ENCODE results near the gene PIK3R4. TPM values are rescaled to one million over a fixed set of nuclear protein-coding genes. Genes with fewer than 3 reads are reported as not detected.

Gene PIK3R4
- total and polyA plus RNA-seq, 2 experiments from 2014 or later: 19.4 to 23.2 TPM

- H3K4me1 ChIP-seq (ENCODE audit: low read depth): no peaks in the 10 kb centered on the region
- TF ChIP-seq, protein P1, sequence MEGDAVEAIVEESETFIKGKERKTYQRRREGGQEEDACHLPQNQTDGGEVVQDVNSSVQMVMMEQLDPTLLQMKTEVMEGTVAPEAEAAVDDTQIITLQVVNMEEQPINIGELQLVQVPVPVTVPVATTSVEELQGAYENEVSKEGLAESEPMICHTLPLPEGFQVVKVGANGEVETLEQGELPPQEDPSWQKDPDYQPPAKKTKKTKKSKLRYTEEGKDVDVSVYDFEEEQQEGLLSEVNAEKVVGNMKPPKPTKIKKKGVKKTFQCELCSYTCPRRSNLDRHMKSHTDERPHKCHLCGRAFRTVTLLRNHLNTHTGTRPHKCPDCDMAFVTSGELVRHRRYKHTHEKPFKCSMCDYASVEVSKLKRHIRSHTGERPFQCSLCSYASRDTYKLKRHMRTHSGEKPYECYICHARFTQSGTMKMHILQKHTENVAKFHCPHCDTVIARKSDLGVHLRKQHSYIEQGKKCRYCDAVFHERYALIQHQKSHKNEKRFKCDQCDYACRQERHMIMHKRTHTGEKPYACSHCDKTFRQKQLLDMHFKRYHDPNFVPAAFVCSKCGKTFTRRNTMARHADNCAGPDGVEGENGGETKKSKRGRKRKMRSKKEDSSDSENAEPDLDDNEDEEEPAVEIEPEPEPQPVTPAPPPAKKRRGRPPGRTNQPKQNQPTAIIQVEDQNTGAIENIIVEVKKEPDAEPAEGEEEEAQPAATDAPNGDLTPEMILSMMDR (IDR thresholded peaks at IDR 0.05; ENCODE audit: low read depth, low read length): no peak
- no peaks in the 10 kb centered on the region for H3K9me3 ChIP-seq (ENCODE audit: low read depth)
- H3K27me3 ChIP-seq: no peaks in the 10 kb centered on the region
- H3K36me3 ChIP-seq: peaks cover 15% of the 10 kb centered on the region
- no peak overlapping the region for H3K4me3 ChIP-seq
- DNase-seq (ENCODE audit: low read depth in 1 of 2, low spot score in 1 of 2): no peak
- H3K27ac ChIP-seq: no peak overlapping the region
Measured at GRCh38 chr3:130688697-130689470, 57.7 kb downstream of the PIK3R4 start.

- DNase-seq (ENCODE audit: low read depth in 1 of 2, low spot score in 1 of 2): no peak
- Histone ChIP-seq H3K27me3 (no peaks in the 10 kb centered on the region), H3K4me3 (no peak overlapping the region), H3K4me1 (ENCODE audit: low read depth) (no peaks in the 10 kb centered on the region), H3K9me3 (ENCODE audit: low read depth) (no peaks in the 10 kb centered on the region), H3K36me3 (peaks cover 21% of the 10 kb centered on the region), H3K27ac (no peak overlapping the region)
- TF ChIP-seq, protein P1 (IDR thresholded peaks at IDR 0.05; ENCODE audit: low read depth, low read length): no peak
Measured at GRCh38 chr3:130688015-130688688, 58.5 kb downstream of the PIK3R4 start.

DNA sequence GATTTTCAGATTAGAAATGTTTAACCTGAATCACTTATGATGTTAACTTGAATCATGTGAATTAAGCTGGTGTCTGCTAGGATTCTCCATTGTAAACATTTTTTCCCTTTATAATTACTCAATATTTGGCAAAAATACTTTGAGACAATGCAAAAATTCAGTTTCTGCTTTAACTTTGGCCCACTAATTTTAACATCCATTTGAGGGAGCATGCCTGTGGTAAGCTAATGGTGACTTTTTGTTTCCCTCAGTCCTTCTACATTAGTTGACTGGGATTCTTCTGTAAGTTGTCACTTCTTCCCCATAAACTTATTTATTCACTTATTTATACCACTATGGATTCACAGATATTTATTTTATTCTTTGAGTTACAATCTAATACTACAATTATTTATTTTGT is 59.3 kb downstream of the PIK3R4 start:
- no peak overlapping the region for H3K4me3 ChIP-seq
- no peak for DNase-seq (ENCODE audit: low read depth in 1 of 2, low spot score in 1 of 2)
- no peaks in the 10 kb centered on the region for H3K4me1 ChIP-seq (ENCODE audit: low read depth)
- H3K9me3 ChIP-seq (ENCODE audit: low read depth): no peaks in the 10 kb centered on the region
- no peaks in the 10 kb centered on the region for H3K27me3 ChIP-seq
- H3K36me3 ChIP-seq: peaks cover 22% of the 10 kb centered on the region
- TF ChIP-seq, protein P1 (IDR thresholded peaks at IDR 0.05; ENCODE audit: low read depth, low read length): no peak
- no peak overlapping the region for H3K27ac ChIP-seq

DNA sequence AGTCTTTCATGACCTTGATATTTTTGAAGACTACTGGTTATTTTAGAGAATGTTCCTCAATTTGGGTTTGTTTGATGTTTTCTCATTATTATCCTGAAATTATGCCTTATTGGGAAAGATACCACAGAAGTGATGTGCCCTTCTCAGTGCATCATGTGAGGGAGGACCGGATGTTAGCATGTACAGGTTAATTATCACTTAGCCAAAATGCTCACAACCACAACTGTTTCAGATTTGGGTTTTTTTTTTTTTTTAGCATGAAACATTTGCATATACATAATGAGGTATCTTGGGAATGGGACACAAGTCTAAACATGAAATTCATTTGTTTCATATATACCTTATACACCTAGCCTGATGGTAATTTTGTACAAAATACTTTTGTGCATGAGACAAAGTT is 59.8 kb downstream of the PIK3R4 start:
- DNase-seq (ENCODE audit: low read depth in 1 of 2, low spot score in 1 of 2): no peak
- no peak overlapping the region for H3K4me3 ChIP-seq
- TF ChIP-seq, protein P1 (IDR thresholded peaks at IDR 0.05; ENCODE audit: low read depth, low read length): no peak
- no peaks in the 10 kb centered on the region for H3K4me1 ChIP-seq (ENCODE audit: low read depth)
- no peaks in the 10 kb centered on the region for H3K27me3 ChIP-seq
- no peak overlapping the region for H3K27ac ChIP-seq
- H3K9me3 ChIP-seq (ENCODE audit: low read depth): no peaks in the 10 kb centered on the region
- peaks cover 25% of the 10 kb centered on the region for H3K36me3 ChIP-seq

DNA sequence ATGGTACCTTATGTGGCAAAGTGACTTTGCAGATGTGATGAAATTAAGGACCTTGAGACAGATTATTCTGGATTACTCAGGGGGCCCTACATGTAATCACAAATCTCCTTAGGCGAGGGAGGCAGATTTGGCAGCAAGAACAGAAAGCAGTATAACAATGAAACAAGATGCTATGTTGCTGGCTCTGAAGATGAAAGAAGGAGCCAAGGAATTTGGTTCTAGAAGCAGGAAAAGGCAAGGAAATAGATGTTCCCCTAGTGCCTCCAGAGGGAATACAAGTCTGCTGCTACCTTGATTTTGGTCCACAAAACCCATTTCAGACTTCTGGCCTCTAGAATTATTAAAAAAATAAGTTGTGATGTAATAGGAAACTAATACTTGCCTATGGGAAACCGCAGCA is 64.5 kb downstream of the PIK3R4 start:
- peaks cover 39% of the 10 kb centered on the region for H3K36me3 ChIP-seq

More for the DNA sequence above, 64.5 kb downstream of the PIK3R4 start:
- TF ChIP-seq, protein P1 (IDR thresholded peaks at IDR 0.05; ENCODE audit: low read depth, low read length): no peak
- no peak overlapping the region for H3K27ac ChIP-seq
- H3K4me1 ChIP-seq (ENCODE audit: low read depth): peaks cover 6% of the 10 kb centered on the region
- H3K9me3 ChIP-seq (ENCODE audit: low read depth): no peaks in the 10 kb centered on the region
- H3K27me3 ChIP-seq: no peaks in the 10 kb centered on the region
- no peak overlapping the region for H3K4me3 ChIP-seq
- DNase-seq (ENCODE audit: low read depth in 1 of 2, low spot score in 1 of 2): no peak

Measured in cardiac muscle cell (in vitro differentiated cells and primary cell).